ENCODE measurements around the gene FXYD7.

The FXYD7 gene

GRCh38 chr19:35120492-35120891 is 22.6 kb upstream of the FXYD7 start:
- TF ChIP-seq SIN3A (IDR thresholded peaks at IDR 0.05; ENCODE audit: borderline replicate concordance, insufficient read depth, low read length), result no peak
- TF ChIP-seq TAF1 (IDR thresholded peaks at IDR 0.05; ENCODE audit: borderline replicate concordance, insufficient read depth, low read length), result no peak
- TF ChIP-seq FOXP2 (optimal IDR thresholded peaks at IDR 0.05; ENCODE audit: borderline replicate concordance, extremely low read depth, extremely low read length, insufficient read depth), result no peak
- TF ChIP-seq POLR2AphosphoS5 (IDR thresholded peaks at IDR 0.05; ENCODE audit: low read depth, low read length), result no peak
- no peak for TF ChIP-seq REST (IDR thresholded peaks at IDR 0.05; ENCODE audit: insufficient read depth in 1 of 2, low read depth in 2 of 2, low read length in 2 of 2)

DNA sequence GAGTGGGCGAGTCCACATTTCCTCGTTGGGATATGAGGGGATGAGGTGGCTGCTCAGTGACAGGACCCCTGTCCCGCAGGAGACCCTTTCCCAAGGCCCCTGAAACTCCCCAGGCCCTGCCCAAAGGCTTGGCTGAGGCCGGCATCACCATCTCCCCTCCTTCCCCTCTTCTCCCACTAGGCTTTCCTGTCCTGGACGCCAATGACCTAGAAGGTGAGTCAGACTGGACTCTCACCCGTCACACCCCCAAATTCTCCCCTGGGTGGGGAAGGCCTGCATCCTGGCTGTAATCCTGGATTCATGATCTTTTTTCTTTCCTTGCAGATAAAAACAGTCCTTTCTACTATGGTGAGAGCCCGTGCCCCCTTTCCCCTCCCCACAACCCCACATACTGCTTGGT is 22.2 kb upstream of the FXYD7 start:
- TF ChIP-seq TAF1 (IDR thresholded peaks at IDR 0.05; ENCODE audit: borderline replicate concordance, insufficient read depth, low read length) (no peak), SIN3A (IDR thresholded peaks at IDR 0.05; ENCODE audit: borderline replicate concordance, insufficient read depth, low read length) (no peak), REST (IDR thresholded peaks at IDR 0.05; ENCODE audit: insufficient read depth in 1 of 2, low read depth in 2 of 2, low read length in 2 of 2) (no peak), FOXP2 (optimal IDR thresholded peaks at IDR 0.05; ENCODE audit: borderline replicate concordance, extremely low read depth, extremely low read length, insufficient read depth) (no peak), POLR2AphosphoS5 (IDR thresholded peaks at IDR 0.05; ENCODE audit: low read depth, low read length) (no peak)

DNA sequence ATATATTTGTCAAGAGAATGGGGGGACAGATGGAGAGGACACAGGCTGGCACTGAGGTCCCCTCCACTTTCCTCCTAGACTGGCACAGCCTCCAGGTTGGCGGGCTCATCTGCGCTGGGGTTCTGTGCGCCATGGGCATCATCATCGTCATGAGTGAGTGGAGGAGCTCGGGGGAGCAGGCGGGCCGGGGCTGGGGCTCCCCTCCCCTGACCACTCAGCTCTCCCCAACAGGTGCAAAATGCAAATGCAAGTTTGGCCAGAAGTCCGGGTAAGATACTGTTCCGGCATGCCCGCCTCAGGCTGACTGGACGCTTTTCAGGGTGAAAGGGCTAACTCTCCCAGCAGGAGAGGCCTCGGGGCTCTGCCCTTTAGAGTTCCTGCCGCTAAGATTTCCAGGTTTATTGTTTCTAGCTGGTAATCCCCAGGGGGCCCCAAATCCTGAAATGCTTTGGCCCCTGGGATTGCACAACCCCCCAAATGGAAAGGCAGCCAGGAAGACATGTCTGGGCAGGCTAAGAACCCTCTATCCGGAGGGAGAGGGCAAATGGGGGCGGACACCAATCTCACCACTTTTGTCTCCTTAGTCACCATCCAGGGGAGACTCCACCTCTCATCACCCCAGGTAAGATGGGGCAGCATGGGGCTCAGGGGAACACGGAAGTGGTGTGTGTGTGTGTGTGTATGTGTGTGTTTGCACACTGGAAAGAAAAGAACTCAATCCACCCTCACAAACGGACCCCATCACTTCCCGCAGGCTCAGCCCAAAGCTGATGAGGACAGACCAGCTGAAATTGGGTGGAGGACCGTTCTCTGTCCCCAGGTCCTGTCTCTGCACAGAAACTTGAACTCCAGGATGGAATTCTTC is 20.1 kb upstream of the FXYD7 start:
- TF ChIP-seq TAF1 (IDR thresholded peaks at IDR 0.05; ENCODE audit: borderline replicate concordance, insufficient read depth, low read length) (no peak), SIN3A (IDR thresholded peaks at IDR 0.05; ENCODE audit: borderline replicate concordance, insufficient read depth, low read length) (no peak)

DNA sequence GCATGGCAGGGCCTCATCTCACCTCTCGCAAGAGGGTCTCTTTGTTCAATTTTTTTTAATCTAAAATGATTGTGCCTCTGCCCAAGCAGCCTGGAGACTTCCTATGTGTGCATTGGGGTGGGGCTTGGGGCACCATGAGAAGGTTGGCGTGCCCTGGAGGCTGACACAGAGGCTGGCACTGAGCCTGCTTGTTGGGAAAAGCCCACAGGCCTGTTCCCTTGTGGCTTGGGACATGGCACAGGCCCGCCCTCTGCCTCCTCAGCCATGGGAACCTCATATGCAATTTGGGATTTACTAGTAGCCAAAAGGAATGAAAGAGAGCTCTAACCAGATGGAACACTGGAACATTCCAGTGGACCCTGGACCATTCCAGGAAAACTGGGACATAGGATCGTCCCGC is 19.5 kb upstream of the FXYD7 start:
- TF ChIP-seq TAF1 (IDR thresholded peaks at IDR 0.05; ENCODE audit: borderline replicate concordance, insufficient read depth, low read length) (no peak), FOXP2 (optimal IDR thresholded peaks at IDR 0.05; ENCODE audit: borderline replicate concordance, extremely low read depth, extremely low read length, insufficient read depth) (no peak), POLR2AphosphoS5 (IDR thresholded peaks at IDR 0.05; ENCODE audit: low read depth, low read length) (no peak), SIN3A (IDR thresholded peaks at IDR 0.05; ENCODE audit: borderline replicate concordance, insufficient read depth, low read length) (no peak), REST (IDR thresholded peaks at IDR 0.05; ENCODE audit: insufficient read depth in 1 of 2, low read depth in 2 of 2, low read length in 2 of 2) (no peak)

GRCh38 chr19:35124098-35125060 is 18.7 kb upstream of the FXYD7 start:
- TF ChIP-seq POLR2AphosphoS5 (IDR thresholded peaks at IDR 0.05; ENCODE audit: low read depth, low read length), result no peak
- TF ChIP-seq FOXP2 (optimal IDR thresholded peaks at IDR 0.05; ENCODE audit: borderline replicate concordance, extremely low read depth, extremely low read length, insufficient read depth), result no peak
- TF ChIP-seq REST (IDR thresholded peaks at IDR 0.05; ENCODE audit: insufficient read depth in 1 of 2, low read depth in 2 of 2, low read length in 2 of 2), result no peak
- no peak for TF ChIP-seq SIN3A (IDR thresholded peaks at IDR 0.05; ENCODE audit: borderline replicate concordance, insufficient read depth, low read length)
- TF ChIP-seq TAF1 (IDR thresholded peaks at IDR 0.05; ENCODE audit: borderline replicate concordance, insufficient read depth, low read length), result no peak
